Measurements from ENCODE around the gene CACNG6. TPM values are rescaled to one million over a fixed set of nuclear protein-coding genes. Genes with fewer than 3 reads are reported as not detected.

Gene CACNG6
- total and polyA plus RNA-seq, 7 experiments from 2014 or later = 0.42 to 1.9 TPM; not detected in 5

DNA sequence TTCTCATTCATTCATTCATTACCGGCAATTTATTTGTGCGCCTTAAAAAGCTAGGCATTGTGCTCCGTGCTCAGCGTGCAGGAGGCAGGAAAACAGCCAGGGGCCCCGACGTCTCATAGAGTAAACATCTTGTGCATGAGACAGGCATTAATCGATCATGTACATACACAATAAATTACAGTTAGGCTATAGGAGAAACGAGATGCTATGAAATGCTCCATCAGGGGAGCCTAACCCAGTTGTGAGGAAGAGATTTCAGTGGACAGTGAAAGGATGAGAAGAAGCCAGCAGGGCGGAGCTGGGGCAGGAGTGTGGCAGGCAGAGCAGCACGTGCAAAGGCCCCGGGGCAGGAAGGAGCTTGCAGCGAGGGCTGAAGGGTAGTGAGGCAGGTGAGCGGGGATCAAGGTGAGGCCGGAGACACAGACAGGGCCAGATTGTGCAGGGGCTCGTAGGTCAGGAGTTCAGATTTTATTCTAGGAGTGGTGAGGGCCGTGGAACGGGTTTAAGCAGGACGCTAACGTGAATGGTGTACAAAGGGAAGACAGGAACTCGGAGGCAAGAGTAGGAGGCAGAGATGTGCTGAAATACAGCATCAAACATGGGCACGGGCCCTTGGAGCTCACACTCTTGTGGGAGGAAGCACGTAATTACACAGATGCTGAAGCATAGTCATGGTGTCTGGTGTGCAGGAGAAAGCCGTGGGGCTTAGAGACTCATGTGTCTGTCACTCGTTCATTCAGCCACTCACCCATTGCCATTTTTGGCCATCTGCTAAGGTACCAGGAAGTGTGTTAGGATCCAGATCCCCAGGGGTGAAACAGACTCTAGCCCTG lies 7.8 kb upstream of the CACNG6 start:
- Mint-ChIP-seq H3K9me3 (peaks cover 0 to 20% (median 8%) of the 10 kb centered on the region in 11 donors), H3K4me3 (no peak overlapping the region), H3K27ac (no peak overlapping the region), H3K4me1 (peaks cover 8 to 30% (median 24%) of the 10 kb centered on the region in 7 donors), H3K36me3 (peaks cover 3 to 15% (median 11%) of the 10 kb centered on the region in 5 donors), H3K27me3 (peaks cover 30 to 31% (median 31%) of the 10 kb centered on the region in 5 donors)
- CTCF ChIA-PET = no interaction called here
- H3K27me3 ChIP-seq (ENCODE audit: control insufficient read depth in 2 of 2, insufficient read depth in 2 of 2, low read length in 2 of 2) = peaks cover 6 to 22% of the 10 kb centered on the region in 2 donors
- no peak for DNase-seq
- H3K9me3 ChIP-seq (ENCODE audit: control insufficient read depth in 2 of 3, low read length in 3 of 3) = peaks cover 0 to 4% (median 0%) of the 10 kb centered on the region in 3 experiments
- ATAC-seq = no peak
- no peak overlapping the region for H3K27ac ChIP-seq (ENCODE audit: low read depth, low read length)
- H3K36me3 ChIP-seq (ENCODE audit: control insufficient read depth in 2 of 3, insufficient read depth in 3 of 3, low read length in 3 of 3) = no peaks in the 10 kb centered on the region
- intact Hi-C loops (cut with micrococcal nuclease) = no loop called here
- no peaks in the 10 kb centered on the region for H3K4me1 ChIP-seq (ENCODE audit: control insufficient read depth in 2 of 2, insufficient read depth in 2 of 2, low read length in 2 of 2)
- H3K4me3 ChIP-seq (ENCODE audit: low read length) = no peak overlapping the region
- POLR2A ChIA-PET = no interaction called here

DNA sequence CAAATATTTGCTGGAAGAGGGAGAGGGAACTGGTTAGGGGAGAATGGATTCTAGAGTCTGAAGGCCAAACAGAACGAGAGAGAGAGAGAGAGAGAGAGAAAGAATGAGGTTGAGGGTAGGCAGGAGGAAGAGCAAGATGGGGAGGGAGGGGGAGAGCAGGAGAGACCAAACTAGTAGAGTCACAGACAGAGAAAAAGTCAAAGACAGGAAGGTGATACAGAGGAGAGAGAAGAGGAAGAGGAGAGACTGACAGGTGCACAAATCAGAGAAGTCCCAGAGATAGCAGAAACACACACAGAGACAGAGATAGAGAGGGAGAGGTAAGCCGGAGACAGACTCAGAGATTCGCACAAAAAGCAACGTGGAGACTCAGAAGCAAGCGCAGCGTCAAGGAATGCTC lies 5.6 kb upstream of the CACNG6 start:
- peaks cover 0 to 11% (median 8%) of the 10 kb centered on the region in 7 donors for H3K4me1 Mint-ChIP-seq
- H3K27me3 Mint-ChIP-seq = peaks cover 9 to 15% (median 13%) of the 10 kb centered on the region in 5 donors
- H3K4me3 Mint-ChIP-seq = no peak overlapping the region
- H3K9me3 Mint-ChIP-seq = peaks cover 0 to 5% (median 2%) of the 10 kb centered on the region in 11 donors
- H3K36me3 ChIP-seq (ENCODE audit: control insufficient read depth in 2 of 3, insufficient read depth in 3 of 3, low read length in 3 of 3) = no peaks in the 10 kb centered on the region
- no peaks in the 10 kb centered on the region for H3K4me1 ChIP-seq (ENCODE audit: control insufficient read depth in 2 of 2, insufficient read depth in 2 of 2, low read length in 2 of 2)
- no peak overlapping the region for H3K4me3 ChIP-seq (ENCODE audit: low read length)
- ATAC-seq (no peak), DNase-seq (no peak)
- H3K27me3 ChIP-seq (ENCODE audit: control insufficient read depth in 2 of 2, insufficient read depth in 2 of 2, low read length in 2 of 2) = peaks cover under 1 to 14% of the 10 kb centered on the region in 2 donors
- H3K36me3 Mint-ChIP-seq = peaks cover 0 to 3% (median 2%) of the 10 kb centered on the region in 5 donors
- ChIA-PET CTCF (no interaction called here), POLR2A (no interaction called here)
- H3K27ac ChIP-seq (ENCODE audit: low read depth, low read length) = no peak overlapping the region
- H3K27ac Mint-ChIP-seq = no peak overlapping the region
- intact Hi-C loops (cut with micrococcal nuclease) = no loop called here
- H3K9me3 ChIP-seq (ENCODE audit: control insufficient read depth in 2 of 3, low read length in 3 of 3) = no peaks in the 10 kb centered on the region

DNA sequence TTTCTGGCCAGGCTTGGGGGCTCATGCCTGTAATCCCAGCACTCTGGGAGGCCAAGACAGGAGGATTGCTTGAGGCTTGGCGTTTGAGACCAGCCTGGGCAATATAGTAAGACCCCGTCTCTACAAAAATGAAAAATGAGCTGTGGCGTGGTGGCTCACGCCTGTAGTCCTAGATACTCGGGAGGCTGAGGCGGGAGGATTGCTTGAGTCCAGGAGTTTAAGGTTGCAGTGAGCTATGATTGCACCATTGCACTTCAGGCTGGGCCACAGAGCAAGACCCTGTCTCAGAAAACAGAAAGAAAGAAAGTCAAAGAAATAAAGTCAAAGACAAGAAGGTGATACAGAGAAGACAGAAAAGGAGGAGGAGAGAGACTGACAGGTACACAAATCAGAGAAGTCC lies 2.5 kb upstream of the CACNG6 start:
- no peaks in the 10 kb centered on the region for H3K9me3 ChIP-seq (ENCODE audit: control insufficient read depth in 2 of 3, low read length in 3 of 3)
- no peak overlapping the region for H3K4me3 ChIP-seq (ENCODE audit: low read length)
- ATAC-seq (no peak), DNase-seq (no peak)
- Mint-ChIP-seq H3K9me3 (no peaks in the 10 kb centered on the region), H3K27me3 (peaks cover 18 to 26% (median 20%) of the 10 kb centered on the region in 5 donors), H3K36me3 (no peaks in the 10 kb centered on the region), H3K27ac (peak overlapping the region in 1 of 9 donors; percentile 67), H3K4me3 (peak overlapping the region in 1 of 10 donors; percentile 3), H3K4me1 (peaks cover 0 to 10% (median 6%) of the 10 kb centered on the region in 7 donors)
- no peaks in the 10 kb centered on the region for H3K4me1 ChIP-seq (ENCODE audit: control insufficient read depth in 2 of 2, insufficient read depth in 2 of 2, low read length in 2 of 2)
- H3K27ac ChIP-seq (ENCODE audit: low read depth, low read length) = no peak overlapping the region
- intact Hi-C loops (cut with micrococcal nuclease) = no loop called here
- peaks cover 0 to 8% of the 10 kb centered on the region in 2 donors for H3K27me3 ChIP-seq (ENCODE audit: control insufficient read depth in 2 of 2, insufficient read depth in 2 of 2, low read length in 2 of 2)
- no peaks in the 10 kb centered on the region for H3K36me3 ChIP-seq (ENCODE audit: control insufficient read depth in 2 of 3, insufficient read depth in 3 of 3, low read length in 3 of 3)
- CTCF ChIA-PET = no interaction called here
- POLR2A ChIA-PET = interaction anchor here (0.7 kb wide), 1 partner anchor 409 kb away, joined by 3 read pairs; no protein-coding TSS in a partner anchor

- DNase-seq = no peak
- Histone ChIP-seq H3K36me3 (ENCODE audit: control insufficient read depth in 2 of 3, insufficient read depth in 3 of 3, low read length in 3 of 3) (no peaks in the 10 kb centered on the region), H3K4me3 (ENCODE audit: low read length) (no peak overlapping the region), H3K9me3 (ENCODE audit: control insufficient read depth in 2 of 3, low read length in 3 of 3) (no peaks in the 10 kb centered on the region), H3K27me3 (ENCODE audit: control insufficient read depth in 2 of 2, insufficient read depth in 2 of 2, low read length in 2 of 2) (peaks cover 0 to 8% of the 10 kb centered on the region in 2 donors), H3K4me1 (ENCODE audit: control insufficient read depth in 2 of 2, insufficient read depth in 2 of 2, low read length in 2 of 2) (no peaks in the 10 kb centered on the region), H3K27ac (ENCODE audit: low read depth, low read length) (no peak overlapping the region)
- Mint-ChIP-seq H3K27ac (no peak overlapping the region), H3K9me3 (peaks cover 0 to 2% (median 0%) of the 10 kb centered on the region in 11 donors), H3K4me1 (peaks cover 0 to 10% (median 6%) of the 10 kb centered on the region in 7 donors), H3K36me3 (no peaks in the 10 kb centered on the region), H3K27me3 (peaks cover 25 to 34% (median 29%) of the 10 kb centered on the region in 5 donors), H3K4me3 (peak overlapping the region in 1 of 10 donors; percentile 29)
- intact Hi-C loops (cut with micrococcal nuclease) = no loop called here
- ATAC-seq = no peak
- POLR2A ChIA-PET = no interaction called here
- CTCF ChIA-PET = no interaction called here
Measured at GRCh38 chr19:53989600-53990533, 1.6 kb upstream of the CACNG6 start.

DNA sequence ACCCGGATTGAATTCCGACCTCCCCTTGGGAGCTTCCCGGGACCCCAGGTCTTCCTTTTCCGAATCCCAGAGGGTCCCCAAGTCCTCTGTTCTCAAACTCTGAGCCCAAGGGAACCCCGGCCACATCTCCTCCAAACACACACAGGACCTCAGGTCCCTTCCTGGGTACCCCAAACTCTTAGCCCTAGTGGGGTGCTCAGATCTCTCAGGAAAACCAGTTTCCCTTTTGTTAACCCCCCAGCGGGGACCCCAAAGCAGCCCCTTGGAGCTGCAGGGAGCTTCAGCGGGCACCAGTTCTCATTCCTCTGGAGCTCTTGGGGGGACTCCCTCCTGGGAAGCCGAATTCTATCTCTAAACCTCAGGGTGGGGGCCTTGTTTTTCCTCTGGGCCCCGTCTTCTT lies 774 bp downstream of the CACNG6 start:
- H3K27ac Mint-ChIP-seq = no peak overlapping the region
- no peak for DNase-seq
- no peaks in the 10 kb centered on the region for H3K36me3 ChIP-seq (ENCODE audit: control insufficient read depth in 2 of 3, insufficient read depth in 3 of 3, low read length in 3 of 3)
- peak overlapping the region in 7 of 10 donors; percentile 29 to 79 (median 44) for H3K4me3 Mint-ChIP-seq
- no peak overlapping the region for H3K27ac ChIP-seq (ENCODE audit: low read depth, low read length)
- H3K36me3 Mint-ChIP-seq = peaks cover 0 to 5% (median 0%) of the 10 kb centered on the region in 5 donors
- ChIA-PET POLR2A (no interaction called here), CTCF (no interaction called here)
- intact Hi-C loops (cut with micrococcal nuclease) = no loop called here
- H3K4me1 Mint-ChIP-seq = peaks cover 0 to 10% (median 6%) of the 10 kb centered on the region in 7 donors
- H3K27me3 ChIP-seq (ENCODE audit: control insufficient read depth in 2 of 2, insufficient read depth in 2 of 2, low read length in 2 of 2) = peaks cover 0 to 8% of the 10 kb centered on the region in 2 donors
- H3K9me3 Mint-ChIP-seq = peaks cover 0 to 4% (median 0%) of the 10 kb centered on the region in 11 donors
- H3K27me3 Mint-ChIP-seq = peaks cover 37 to 47% (median 44%) of the 10 kb centered on the region in 5 donors
- H3K9me3 ChIP-seq (ENCODE audit: control insufficient read depth in 2 of 3, low read length in 3 of 3) = no peaks in the 10 kb centered on the region
- ATAC-seq = no peak
- no peak overlapping the region for H3K4me3 ChIP-seq (ENCODE audit: low read length)
- H3K4me1 ChIP-seq (ENCODE audit: control insufficient read depth in 2 of 2, insufficient read depth in 2 of 2, low read length in 2 of 2) = no peaks in the 10 kb centered on the region

- no peak overlapping the region for H3K4me3 ChIP-seq (ENCODE audit: low read length)
- no peaks in the 10 kb centered on the region for H3K36me3 ChIP-seq (ENCODE audit: control insufficient read depth in 2 of 3, insufficient read depth in 3 of 3, low read length in 3 of 3)
- Mint-ChIP-seq H3K9me3 (peaks cover 0 to 4% (median 0%) of the 10 kb centered on the region in 11 donors), H3K27ac (no peak overlapping the region), H3K36me3 (peaks cover 0 to 5% (median 0%) of the 10 kb centered on the region in 5 donors), H3K4me1 (peaks cover 0 to 10% (median 6%) of the 10 kb centered on the region in 7 donors), H3K27me3 (peaks cover 37 to 53% (median 47%) of the 10 kb centered on the region in 5 donors), H3K4me3 (peak overlapping the region in 1 of 10 donors; percentile 79)
- intact Hi-C loops (cut with micrococcal nuclease) = no loop called here
- DNase-seq (no peak), ATAC-seq (no peak)
- no peaks in the 10 kb centered on the region for H3K4me1 ChIP-seq (ENCODE audit: control insufficient read depth in 2 of 2, insufficient read depth in 2 of 2, low read length in 2 of 2)
- peaks cover 0 to 8% of the 10 kb centered on the region in 2 donors for H3K27me3 ChIP-seq (ENCODE audit: control insufficient read depth in 2 of 2, insufficient read depth in 2 of 2, low read length in 2 of 2)
- CTCF ChIA-PET = no interaction called here
- POLR2A ChIA-PET = no interaction called here
- H3K27ac ChIP-seq (ENCODE audit: low read depth, low read length) = no peak overlapping the region
- no peaks in the 10 kb centered on the region for H3K9me3 ChIP-seq (ENCODE audit: control insufficient read depth in 2 of 3, low read length in 3 of 3)
Measured at GRCh38 chr19:53992815-53993214, 1.4 kb downstream of the CACNG6 start.
